Subcutaneous adipose tissue (tissue), 4 donors: Measurements from ENCODE around the gene IL22RA2. TPM values are rescaled to one million over a fixed set of nuclear protein-coding genes. Genes with fewer than 3 reads are reported as not detected.

ENCODE experiments used
- total RNA-seq, 4 donors: library from RNA; depleted of rRNA; stranded (reverse); fragments of >200 nt; gene quantifications; one replicate each; pipeline ENCODE4 v1.1.0, GENCODE V29; 2016
- TF ChIP-seq, protein P1 (sequence below): fragments of 450-650 bp; IDR thresholded peaks from one replicate; pipeline ENCODE4 v1.5.1; 2016; ENCODE audit warnings: low read depth, mild to moderate bottlenecking, control low read depth, antibody characterized with exemption, moderate library complexity

Gene IL22RA2
- total RNA-seq, 4 donors from 2014 or later, result not detected

DNA sequence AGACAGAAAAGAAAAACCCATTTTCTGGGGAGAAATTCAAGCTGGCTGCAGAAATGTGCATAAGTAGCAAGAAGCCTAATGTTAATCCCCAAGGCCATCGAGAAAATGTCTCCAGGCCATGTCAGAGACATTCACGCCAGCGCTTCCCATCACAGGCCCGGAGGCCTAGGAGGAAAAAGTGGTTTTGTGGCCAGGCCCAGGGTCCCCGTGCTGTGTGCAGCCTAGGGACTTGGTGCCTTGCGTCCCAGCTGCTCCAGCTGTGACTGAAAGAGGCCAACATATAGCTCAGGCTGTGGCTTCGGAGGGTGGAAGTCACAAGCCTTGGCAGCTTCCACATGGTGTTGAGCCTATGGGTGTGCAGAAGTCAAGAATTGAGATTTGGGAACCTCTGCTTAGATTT lies 34.8 kb upstream of the IL22RA2 start:
- TF ChIP-seq, protein P1, sequence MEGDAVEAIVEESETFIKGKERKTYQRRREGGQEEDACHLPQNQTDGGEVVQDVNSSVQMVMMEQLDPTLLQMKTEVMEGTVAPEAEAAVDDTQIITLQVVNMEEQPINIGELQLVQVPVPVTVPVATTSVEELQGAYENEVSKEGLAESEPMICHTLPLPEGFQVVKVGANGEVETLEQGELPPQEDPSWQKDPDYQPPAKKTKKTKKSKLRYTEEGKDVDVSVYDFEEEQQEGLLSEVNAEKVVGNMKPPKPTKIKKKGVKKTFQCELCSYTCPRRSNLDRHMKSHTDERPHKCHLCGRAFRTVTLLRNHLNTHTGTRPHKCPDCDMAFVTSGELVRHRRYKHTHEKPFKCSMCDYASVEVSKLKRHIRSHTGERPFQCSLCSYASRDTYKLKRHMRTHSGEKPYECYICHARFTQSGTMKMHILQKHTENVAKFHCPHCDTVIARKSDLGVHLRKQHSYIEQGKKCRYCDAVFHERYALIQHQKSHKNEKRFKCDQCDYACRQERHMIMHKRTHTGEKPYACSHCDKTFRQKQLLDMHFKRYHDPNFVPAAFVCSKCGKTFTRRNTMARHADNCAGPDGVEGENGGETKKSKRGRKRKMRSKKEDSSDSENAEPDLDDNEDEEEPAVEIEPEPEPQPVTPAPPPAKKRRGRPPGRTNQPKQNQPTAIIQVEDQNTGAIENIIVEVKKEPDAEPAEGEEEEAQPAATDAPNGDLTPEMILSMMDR, result no peak

DNA sequence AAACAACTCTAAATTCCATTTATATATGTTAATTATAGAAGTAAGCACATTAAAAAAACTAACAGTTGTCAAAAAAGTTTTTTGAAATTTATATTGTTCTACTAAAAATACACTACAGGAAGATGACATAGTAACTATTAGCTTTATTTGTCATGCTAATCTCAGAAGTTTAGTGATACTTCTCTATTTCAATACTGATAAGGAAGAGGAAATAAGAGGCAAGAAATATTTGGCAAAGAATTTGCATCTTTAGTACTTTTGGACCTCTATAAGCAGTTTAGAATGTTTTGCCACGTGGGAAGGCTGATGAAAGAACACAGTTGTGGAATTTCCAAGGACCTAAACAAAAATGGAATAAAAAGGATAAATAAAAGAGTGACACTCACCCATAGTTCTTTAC lies 33.1 kb upstream of the IL22RA2 start:
- TF ChIP-seq, protein P1, result no peak

- TF ChIP-seq, protein P1, result no peak
Observed at GRCh38 chr6:137203256-137203655, 29.8 kb upstream of the IL22RA2 start.

GRCh38 chr6:137202078-137202477 lies 28.6 kb upstream of the IL22RA2 start:
- TF ChIP-seq, protein P1, result no peak

- TF ChIP-seq, protein P1, result no peak
Observed at GRCh38 chr6:137201006-137201405, 27.6 kb upstream of the IL22RA2 start.

GRCh38 chr6:137200288-137200687 lies 26.8 kb upstream of the IL22RA2 start:
- TF ChIP-seq, protein P1, result no peak

GRCh38 chr6:137197684-137198645 lies 24.5 kb upstream of the IL22RA2 start:
- TF ChIP-seq, protein P1, result no peak
